Endothelial cell of umbilical vein (primary cell): Measurements from ENCODE around the gene EVC. TPM values are rescaled to one million over a fixed set of nuclear protein-coding genes. Genes with fewer than 3 reads are reported as not detected.

ENCODE experiments used
- BruUV-seq: library from RNA; stranded (reverse); fragments of 400-500 nt; replicated peaks from 2 replicates; lab custom pipeline; 2021; lab: Mats Ljungman, UMichigan
- CTCF ChIA-PET: fragments of 300-600, 350-600 bp; sonication (Branson Sonifier 250); formaldehyde crosslinking; loops from one replicate; lab custom pipeline; 2021; ENCODE audit warnings: antibody characterized with exemption, inconsistent platforms; lab: Charles Lee
- POLR2A ChIA-PET: fragments of 300-600, 350-600 bp; sonication (Branson Sonifier 250); formaldehyde crosslinking; loops from one replicate; lab custom pipeline; 2021; ENCODE audit warnings: antibody characterized with exemption, inconsistent platforms; lab: Charles Lee
- DNase-seq: peaks from one replicate; pipeline ENCODE4 v3.0.0-alpha.2; 2011; ENCODE audit warnings: low read depth, low spot score
- FAIRE-seq: peaks from 2 replicates; lab custom pipeline; 2011; peaks lifted over from hg19 to GRCh38; lab: Jason Lieb, UNC
- H2AFZ ChIP-seq: 2 replicates; pipeline ENCODE4 v1.6.0; 2012; ENCODE audit warnings: low read depth, low read length, control low read depth, inconsistent platforms
- H3K27ac ChIP-seq: 2 replicates; pipeline ENCODE4 v1.5.1; 2011; ENCODE audit warnings: low read depth, mild to moderate bottlenecking, control low read depth, low read length, moderate library complexity; ENCODE audit not compliant: insufficient read depth
- H3K27me3 ChIP-seq, 2 experiments: 2 replicates each; pipeline versions ENCODE4 v1.6.0 to v1.6.1; 2011; ENCODE audit warnings: low read length in 2 of 2, mixed read lengths in 1 of 2; ENCODE audit not compliant: control insufficient read depth in 2 of 2, insufficient read depth in 2 of 2
- H3K36me3 ChIP-seq, 2 experiments: 2 replicates in 1 of 2; 3 replicates in 1 of 2; pipeline ENCODE4 v1.5.1; 2011; ENCODE audit warnings: low read length in 2 of 2, mild to moderate bottlenecking in 1 of 2, moderate library complexity in 1 of 2; ENCODE audit not compliant: control insufficient read depth in 2 of 2, insufficient read depth in 2 of 2; ENCODE audit errors: extremely low read depth in 1 of 2
- H3K4me1 ChIP-seq: 3 replicates; pipeline ENCODE4 v1.5.1; 2011; ENCODE audit warnings: mild to moderate bottlenecking, low read length; ENCODE audit not compliant: control insufficient read depth, insufficient read depth; ENCODE audit errors: extremely low read depth
- H3K4me2 ChIP-seq: 2 replicates; pipeline ENCODE4 v1.6.1; 2011; ENCODE audit warnings: low read length, control low read depth, mixed read lengths; ENCODE audit not compliant: insufficient read depth
- H3K4me3 ChIP-seq, 3 experiments: fragments of 200-600 bp in 1 of 3; sonication (generic), shearing (Covaris generic) in 1 of 3; replicated peaks in 1 of 3; 2 replicates each; pipeline ENCODE4 v1.5.1; 2011 to 2016; ENCODE audit warnings: control low read depth in 3 of 3, low read length in 3 of 3, mild to moderate bottlenecking in 2 of 3, inconsistent platforms in 1 of 3, low read depth in 1 of 3, moderate library complexity in 1 of 3; ENCODE audit not compliant: insufficient read depth in 1 of 3
- H3K79me2 ChIP-seq: 2 replicates; pipeline ENCODE4 v1.6.0; 2012; ENCODE audit warnings: low read length, inconsistent platforms; ENCODE audit not compliant: control insufficient read depth, insufficient read depth
- H3K9ac ChIP-seq: replicated peaks from 2 replicates; pipeline ENCODE3; 2011; ENCODE audit warnings: low read length, control low read depth; ENCODE audit not compliant: insufficient read depth; ENCODE audit errors: extremely low read depth
- H3K9me1 ChIP-seq: replicated peaks from 3 replicates; pipeline ENCODE4 v1.6.0; 2011; ENCODE audit warnings: mild to moderate bottlenecking, low read length; ENCODE audit not compliant: control insufficient read depth, insufficient read depth; ENCODE audit errors: extremely low read depth
- H3K9me3 ChIP-seq: replicated peaks from 2 replicates; pipeline ENCODE4 v1.5.1; 2012; ENCODE audit warnings: low read length, inconsistent platforms; ENCODE audit not compliant: control insufficient read depth, insufficient read depth
- H4K20me1 ChIP-seq: replicated peaks from 2 replicates; pipeline ENCODE3; 2011; ENCODE audit warnings: mild to moderate bottlenecking, low read length; ENCODE audit not compliant: control insufficient read depth, insufficient read depth; ENCODE audit errors: extremely low read depth
- FOS ChIP-seq: IDR thresholded peaks from 2 replicates; pipeline ENCODE4 v1.6.1; 2011; ENCODE audit warnings: mild to moderate bottlenecking, low read length, moderate library complexity, borderline replicate concordance; ENCODE audit not compliant: insufficient read depth
- GATA2 ChIP-seq: IDR thresholded peaks from 2 replicates; pipeline ENCODE4 v1.7.0; 2011; ENCODE audit warnings: low read depth, mild to moderate bottlenecking, moderate library complexity, mixed read lengths, low read length; ENCODE audit not compliant: insufficient read length, insufficient read depth
- JUN ChIP-seq: IDR thresholded peaks from 2 replicates; pipeline ENCODE4 v1.6.1; 2011; ENCODE audit warnings: borderline replicate concordance, low read depth; ENCODE audit not compliant: insufficient read length, insufficient read depth
- MAX ChIP-seq: IDR thresholded peaks from 2 replicates; pipeline ENCODE4 v1.6.1; 2011; ENCODE audit not compliant: insufficient read depth, insufficient read length
- MYC ChIP-seq: IDR thresholded peaks from one replicate; pipeline ENCODE4 v1.6.1; 2011; ENCODE audit warnings: mild to moderate bottlenecking, low read depth, low read length
- POLR2AphosphoS5 ChIP-seq: IDR thresholded peaks from 2 replicates; pipeline ENCODE4 v1.6.1; 2012; ENCODE audit warnings: low read depth, mild to moderate bottlenecking, control low read depth, low read length, moderate library complexity; ENCODE audit not compliant: insufficient read depth
- dilution Hi-C: fragments of 300-500 bp; cut with MboI; formaldehyde crosslinking; loops from one replicate; pipeline ENCODE4 v1.15.0; 2019; ENCODE audit warnings: low sequenced_read_pairs; ENCODE audit not compliant: extremely low pct_ligation_motif_present
- intact Hi-C: fragments of 100-400 bp; cut with micrococcal nuclease; formaldehyde crosslinking; loops from one replicate; pipeline ENCODE4 v1.10.0; 2022
- polyA plus RNA-seq, 4 experiments: library from polyadenylated mRNA; depleted of rRNA in 3 of 4; stranded (reverse) in 3 of 4; unstranded in 1 of 4; fragments of >200 nt; gene quantifications; 2 replicates each; pipeline versions ENCODE4 v1.2.1 to v1.2.3, GENCODE V29; 2011 to 2012; ENCODE audit warnings: missing spikeins in 1 of 4
- total RNA-seq: library from RNA; stranded (reverse); gene quantifications from 2 replicates; pipeline ENCODE4 v1.2.3, GENCODE V29; 2021

Gene EVC
- total and polyA plus RNA-seq, 2 donors (not counting 3 experiments of a cell fraction or from before 2014, with no cell fraction given), result 6.3 to 31.6 TPM

GRCh38 chr4:5857199-5857598 lies 146.2 kb downstream of the EVC start:
- CTCF ChIA-PET, result no interaction called here
- H3K4me3 ChIP-seq, result no peak overlapping the region
- no peak overlapping the region for H3K4me2 ChIP-seq
- FAIRE-seq (no peak), DNase-seq (no peak)
- BruUV-seq, result no TSS peak
- H3K27ac ChIP-seq, result no peak overlapping the region
- no peaks in the 10 kb centered on the region for H3K4me1 ChIP-seq
- TF ChIP-seq MYC (no peak), JUN (peak; percentile 11), POLR2AphosphoS5 (no peak)
- dilution Hi-C loops (no loop called here), intact Hi-C loops (no loop called here)
- POLR2A ChIA-PET, result no interaction called here
- H2AFZ ChIP-seq, result no peak overlapping the region
- no peaks in the 10 kb centered on the region for H3K9me1 ChIP-seq
- no peaks in the 10 kb centered on the region for H3K36me3 ChIP-seq
- H3K27me3 ChIP-seq, result no peaks in the 10 kb centered on the region
- H3K79me2 ChIP-seq, result no peaks in the 10 kb centered on the region
- no peaks in the 10 kb centered on the region for H3K9me3 ChIP-seq
- H4K20me1 ChIP-seq, result no peaks in the 10 kb centered on the region
- no peak overlapping the region for H3K9ac ChIP-seq

GRCh38 chr4:5858020-5858769 lies 147.2 kb downstream of the EVC start:
- H3K27me3 ChIP-seq, result no peaks in the 10 kb centered on the region
- no peaks in the 10 kb centered on the region for H4K20me1 ChIP-seq
- no peak overlapping the region for H3K9ac ChIP-seq
- TF ChIP-seq GATA2, result no peak
- TF ChIP-seq FOS, result no peak
- no peak for TF ChIP-seq JUN
- no peak for TF ChIP-seq MAX
- no peaks in the 10 kb centered on the region for H3K9me1 ChIP-seq
- H3K27ac ChIP-seq, result no peak overlapping the region
- FAIRE-seq (no peak), DNase-seq (no peak)
- no peaks in the 10 kb centered on the region for H3K79me2 ChIP-seq
- H3K9me3 ChIP-seq, result no peaks in the 10 kb centered on the region
- no peaks in the 10 kb centered on the region for H3K4me1 ChIP-seq
- no peak overlapping the region for H3K4me3 ChIP-seq
- intact Hi-C loops, result no loop called here
- POLR2A ChIA-PET, result no interaction called here
- dilution Hi-C loops, result no loop called here
- no peak overlapping the region for H2AFZ ChIP-seq
- no peaks in the 10 kb centered on the region for H3K36me3 ChIP-seq
- CTCF ChIA-PET, result no interaction called here
- no peak overlapping the region for H3K4me2 ChIP-seq
- BruUV-seq, result no TSS peak
